Posterior vena cava (tissue), 2 donors: ENCODE measurements around the gene C2CD4D. TPM values are rescaled to one million over a fixed set of nuclear protein-coding genes. Genes with fewer than 3 reads are reported as not detected.

Source experiments
- DNase-seq: peaks from one replicate; pipeline ENCODE4 v3.0.0-alpha.2; 2020; ENCODE audit warnings: low spot score
- intact Hi-C, 2 donors: fragments of 100-400 bp; cut with DNase I; formaldehyde crosslinking; loops; one replicate each; pipeline versions ENCODE4 v1.14.1 to v1.14.2; 2022 to 2023
- total RNA-seq, 2 donors: library from RNA; stranded (reverse); fragmentation: NEBNext Ultra II Directional; extraction: Animal tissue kit (Norgen Biotek cat#: 25700); gene quantifications; one replicate each; pipeline ENCODE4 v1.2.1, GENCODE V29; 2021
- donor health status: DM: yes; HTN: yes; CAD: no.
- donor health status: DM: yes; HTN: yes; CAD: no.

Gene C2CD4D
- total RNA-seq, 2 donors from 2014 or later = not detected

DNA sequence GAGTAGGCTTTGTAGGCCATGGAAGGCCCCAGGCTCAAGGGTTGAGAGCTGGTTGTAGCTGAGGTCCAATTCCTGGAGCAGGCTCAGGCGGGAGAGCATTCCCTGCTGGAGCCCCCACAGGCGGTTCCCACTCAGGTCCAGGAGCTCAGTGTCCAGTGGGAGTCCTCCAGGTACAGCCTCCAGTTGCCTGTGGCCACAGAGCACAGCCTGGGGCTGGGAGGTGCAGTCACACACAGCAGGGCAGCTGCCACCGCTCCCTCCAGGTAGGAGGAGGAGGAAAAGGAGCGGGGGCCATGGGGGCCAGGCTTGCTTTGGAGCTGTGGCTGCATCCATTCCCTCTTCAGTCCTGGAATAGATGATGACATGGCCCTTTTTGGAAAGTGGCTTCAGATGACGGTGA is 37.2 kb downstream of the C2CD4D start:
- intact Hi-C loops = no loop called here
- DNase-seq = peak; percentile 70

DNA sequence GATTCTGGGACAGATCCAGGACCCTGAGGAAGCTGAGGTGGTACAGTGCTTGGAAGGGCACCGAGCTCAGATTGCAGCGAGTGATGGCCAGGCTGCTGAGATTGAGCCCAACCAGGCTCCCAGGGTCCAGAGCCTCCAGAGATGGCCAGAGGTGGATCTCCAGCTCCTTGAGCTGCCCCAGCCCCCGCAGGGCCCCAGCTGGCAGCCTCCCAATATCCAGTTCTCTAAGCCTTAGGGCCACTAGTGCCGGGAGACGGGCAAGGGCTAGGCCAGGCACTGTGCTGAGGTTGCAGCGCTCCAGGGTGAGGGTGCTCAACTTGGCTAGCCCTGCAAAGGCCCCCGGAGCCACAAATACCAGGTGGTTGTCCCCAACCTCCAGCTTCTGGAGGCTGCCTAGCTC is 37.8 kb downstream of the C2CD4D start:
- intact Hi-C loops = no loop called here
- peak; percentile 66 for DNase-seq

DNA sequence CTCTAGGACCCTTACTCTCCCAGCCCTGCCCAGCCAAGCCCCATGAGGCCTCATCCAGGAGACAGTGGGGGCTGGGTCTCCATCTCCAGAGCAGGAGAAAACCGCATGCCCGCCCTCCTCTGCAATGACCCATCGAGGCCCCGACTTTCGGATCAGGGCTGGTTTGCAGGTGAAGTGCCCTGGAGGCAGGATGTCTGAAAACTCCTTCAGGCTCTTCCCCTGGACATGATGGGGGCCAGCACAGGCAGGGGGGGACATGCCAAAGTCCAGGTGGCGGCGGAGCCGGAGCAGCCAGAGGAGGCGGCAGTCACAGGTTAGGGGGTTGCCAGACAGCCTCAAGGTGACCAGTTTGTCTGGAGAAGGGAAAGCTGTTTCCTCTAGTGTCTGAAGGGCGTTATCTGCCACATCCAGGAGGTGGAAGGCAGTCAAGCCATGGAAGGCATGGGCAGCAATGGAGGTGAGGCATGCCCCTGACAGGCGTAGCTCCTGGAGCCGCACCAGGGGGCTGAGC is 38.3 kb downstream of the C2CD4D start:
- peak; percentile 77 for DNase-seq
- intact Hi-C loops = no loop called here

DNA sequence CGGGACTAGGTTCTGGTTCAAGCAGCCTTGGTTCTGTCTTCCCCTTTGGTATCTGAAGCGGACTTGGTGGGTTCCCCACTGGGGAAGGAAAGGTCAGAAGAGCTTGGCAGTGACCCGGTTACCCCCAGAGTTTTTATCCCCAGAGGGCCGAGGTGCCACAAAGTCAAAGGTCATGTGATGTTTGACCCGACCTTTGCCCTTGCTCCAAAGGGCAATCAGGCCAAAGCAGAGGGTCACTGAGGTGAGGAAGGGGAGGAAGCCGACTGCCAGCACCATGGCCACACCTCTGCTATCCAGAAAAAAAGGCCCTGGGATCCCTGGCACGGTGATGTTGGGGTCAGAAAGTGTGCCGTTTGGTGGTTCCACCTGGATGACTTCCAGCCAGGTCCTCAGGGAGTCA is 38.8 kb downstream of the C2CD4D start:
- intact Hi-C loops = no loop called here
- DNase-seq = no peak

DNA sequence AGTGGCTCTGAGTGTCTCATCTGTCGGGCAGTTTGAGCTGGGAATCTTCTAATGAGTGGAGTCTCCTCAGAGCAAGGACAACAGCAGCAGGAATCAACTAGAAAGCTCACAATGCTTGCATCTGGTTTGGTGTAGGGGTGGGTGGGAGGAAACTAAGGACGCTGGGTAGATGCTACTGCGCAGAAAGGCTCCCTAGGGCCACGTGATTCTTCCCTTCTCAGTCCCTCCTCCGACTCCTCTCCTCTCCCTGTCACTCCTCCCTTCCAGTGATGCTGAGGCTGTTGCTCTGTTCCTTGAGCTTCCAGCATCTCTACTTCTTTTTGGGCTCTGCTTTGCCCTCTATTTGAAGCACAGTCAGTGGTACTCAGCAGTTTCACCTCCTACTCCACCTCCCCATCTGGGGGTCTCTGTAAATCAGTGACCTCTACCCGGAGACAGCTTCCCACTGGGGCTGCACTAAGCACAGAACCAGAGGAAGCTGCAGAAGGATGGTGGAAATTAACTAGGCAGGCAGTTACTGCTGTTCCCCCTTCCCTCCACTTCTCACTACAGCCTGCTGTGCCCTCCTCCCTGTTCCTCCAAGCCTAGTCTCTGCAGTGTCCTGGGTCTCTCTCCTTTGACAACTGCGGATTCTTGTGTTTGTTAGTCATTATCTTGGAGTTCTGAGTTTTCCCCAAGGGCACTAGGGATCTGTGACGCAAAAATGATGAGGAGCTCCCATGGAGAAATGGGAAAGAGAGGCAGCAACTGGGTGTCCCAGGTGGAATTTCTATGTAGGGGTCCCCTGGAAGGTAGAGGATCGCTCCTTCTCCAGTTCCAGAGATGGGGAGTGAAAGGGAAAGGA is 40.2 kb downstream of the C2CD4D start:
- no peak for DNase-seq
- intact Hi-C loops = no loop called here

DNA sequence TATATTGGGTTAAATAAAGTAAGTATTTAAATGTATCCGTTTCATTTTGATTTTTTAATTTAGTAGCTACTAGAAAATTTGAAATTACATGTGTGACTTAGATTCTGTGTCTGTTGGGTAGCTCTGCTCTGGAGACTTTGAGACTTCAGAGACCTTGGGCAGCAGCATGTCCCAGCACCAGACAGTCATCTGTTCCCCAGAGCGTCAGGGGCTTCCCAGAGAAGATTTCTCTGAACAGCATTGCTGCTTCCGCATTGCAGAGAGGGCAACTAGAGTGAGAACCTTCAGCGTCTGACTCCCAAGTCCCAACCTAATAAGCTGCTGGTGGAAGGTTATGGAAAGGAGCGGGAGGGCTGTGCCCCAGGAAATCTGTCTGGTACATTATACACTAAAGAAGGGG is 41.0 kb downstream of the C2CD4D start:
- no peak for DNase-seq
- intact Hi-C loops = no loop called here

DNA sequence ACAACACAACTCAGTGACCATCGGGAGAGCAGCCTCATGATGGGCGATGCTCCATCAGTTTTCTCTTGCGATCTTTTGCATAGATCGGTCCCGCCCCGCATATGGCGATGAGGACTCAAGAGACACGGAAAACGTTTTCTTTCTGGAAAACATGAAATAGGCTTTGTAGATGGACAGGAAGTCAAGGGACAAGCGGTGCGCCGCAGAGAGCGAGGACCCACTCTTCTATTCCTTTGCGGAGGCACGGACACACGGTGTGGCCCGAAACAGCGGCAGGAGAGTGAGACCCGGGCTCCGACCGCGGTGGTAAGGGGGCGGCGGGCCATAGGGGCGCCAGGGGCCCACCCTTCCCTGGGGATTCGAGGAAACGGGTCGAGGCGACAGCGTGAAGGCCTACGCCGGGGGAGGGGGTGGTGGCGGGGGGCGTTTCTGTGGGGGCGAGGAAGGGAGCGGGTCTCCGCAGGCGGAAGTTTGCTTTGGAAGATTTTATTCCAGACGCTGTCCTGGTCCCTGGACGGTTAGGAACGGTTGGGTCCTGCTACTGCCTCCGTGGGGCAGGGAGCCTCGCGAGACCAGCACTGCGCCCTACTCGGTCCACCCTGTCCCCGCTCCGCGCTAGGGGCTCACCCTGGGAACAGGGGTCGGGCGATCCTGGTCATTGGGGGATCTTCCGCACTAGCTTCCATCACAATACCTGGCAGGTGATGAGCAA is 48.5 kb downstream of the C2CD4D start:
- peak; percentile 82 for DNase-seq
- intact Hi-C loops = no loop called here

DNA sequence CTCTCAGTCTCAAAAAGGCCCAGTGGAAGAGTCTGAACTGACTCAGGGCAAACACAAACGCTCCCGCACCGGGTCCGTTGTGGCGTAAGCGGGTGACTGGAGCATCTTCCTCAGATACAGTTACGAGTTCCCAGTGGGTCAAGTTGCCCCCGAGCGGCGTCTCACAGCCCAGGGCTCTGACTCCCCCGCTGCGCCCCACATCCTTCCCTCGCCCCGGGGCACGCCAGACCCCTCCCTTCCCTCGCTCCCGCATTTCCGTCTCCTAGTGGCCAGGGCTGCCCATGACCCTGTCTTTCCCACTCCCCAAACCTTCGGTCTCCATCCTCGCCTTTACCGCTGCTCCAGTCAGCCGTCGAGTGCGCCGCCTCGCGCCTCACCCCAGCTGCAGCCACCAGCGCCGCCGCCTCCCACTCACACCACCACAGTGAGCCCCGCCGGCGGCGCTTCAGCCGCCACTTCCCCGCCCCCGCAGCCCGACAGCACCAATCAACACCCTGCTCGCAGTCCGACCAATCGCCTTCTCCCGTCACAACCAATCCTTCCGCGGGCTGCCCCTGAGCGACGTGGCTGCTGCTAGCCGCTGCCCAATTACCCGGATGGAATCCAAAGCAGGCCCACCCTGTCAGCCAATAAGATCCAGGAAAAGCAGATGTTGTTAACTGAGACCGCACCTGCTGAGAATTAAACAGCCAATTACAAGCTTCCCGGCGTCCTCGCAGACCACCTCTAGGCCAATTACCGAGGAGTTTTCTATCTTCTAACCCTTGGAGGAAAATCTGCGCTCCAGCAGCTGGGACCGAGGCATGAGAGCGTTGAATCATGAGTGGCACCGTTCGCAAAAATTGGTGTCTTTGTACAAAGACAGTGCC is 49.3 kb downstream of the C2CD4D start, which contains the start of gene TDRKH:
Gene TDRKH (minus strand): TSS at position 430 of the 869 bp plus-strand sequence. CDS start 7,478 bp downstream, outside the sequence.
- intact Hi-C loops = no loop called here
- peak; percentile 99 for DNase-seq

Other genes with a start within 250 kb of the C2CD4D start
- 10 to 100 TPM; 40.1 to 41.9 TPM for gene SNX27, start 227.8 kb downstream of the C2CD4D start, total RNA-seq
- under 1 TPM in 1 of 2 donors, not detected in 1; 0.10 TPM for gene CELF3, start 123.0 kb downstream of the C2CD4D start, total RNA-seq
- gene RIIAD1, start 118.3 kb downstream of the C2CD4D start, total RNA-seq = 1 to 10 TPM in 1 of 2 donors, not detected in 1; 4.0 TPM
- 10 to 100 TPM; 46.3 to 49.1 TPM for gene MRPL9, start 76.3 kb downstream of the C2CD4D start, total RNA-seq
- 1 to 10 TPM; 4.7 to 5.1 TPM for gene TDRKH, start 49.3 kb downstream of the C2CD4D start, total RNA-seq
- gene LINGO4, start 34.4 kb downstream of the C2CD4D start, total RNA-seq = not detected
- gene RORC, start 8.0 kb downstream of the C2CD4D start, total RNA-seq = not detected
- gene THEM5, start 13.9 kb upstream of the C2CD4D start, total RNA-seq = not detected
- gene THEM4, start 69.7 kb upstream of the C2CD4D start, total RNA-seq = 1 to 10 TPM; 9.4 to 9.8 TPM
- gene S100A10, start 154.0 kb upstream of the C2CD4D start, total RNA-seq = 100 to 1,000 TPM; 244 to 281 TPM
- 100 to 1,000 TPM; 406 to 484 TPM for gene S100A11, start 197.2 kb upstream of the C2CD4D start, total RNA-seq
- gene TCHHL1, start 249.2 kb upstream of the C2CD4D start, total RNA-seq = not detected